Gastrocnemius medialis (tissue), 4 donors: Measurements from ENCODE around the gene PLCB1.

Experiments used
- POLR2A ChIP-seq, 2 donors: fragments of 450-650 bp; IDR thresholded peaks; one replicate each; pipeline ENCODE4 v1.6.1; 2017; ENCODE audit warnings: antibody characterized with exemption in 2 of 2, mild to moderate bottlenecking in 2 of 2, moderate library complexity in 2 of 2
- TF ChIP-seq, protein P1 (sequence below), 5 experiments: fragments of 450-650 bp in 3 of 5; fragments of 200-600 bp in 2 of 5; sonication (generic) in 2 of 5; IDR thresholded peaks in 4 of 5; conservative IDR thresholded peaks in 1 of 5; 1 replicate in 4 of 5; 2 replicates in 1 of 5; pipeline ENCODE4 v1.5.1; 2016 to 2019; ENCODE audit warnings: antibody characterized with exemption in 5 of 5, mild to moderate bottlenecking in 3 of 5, moderate library complexity in 3 of 5

DNA sequence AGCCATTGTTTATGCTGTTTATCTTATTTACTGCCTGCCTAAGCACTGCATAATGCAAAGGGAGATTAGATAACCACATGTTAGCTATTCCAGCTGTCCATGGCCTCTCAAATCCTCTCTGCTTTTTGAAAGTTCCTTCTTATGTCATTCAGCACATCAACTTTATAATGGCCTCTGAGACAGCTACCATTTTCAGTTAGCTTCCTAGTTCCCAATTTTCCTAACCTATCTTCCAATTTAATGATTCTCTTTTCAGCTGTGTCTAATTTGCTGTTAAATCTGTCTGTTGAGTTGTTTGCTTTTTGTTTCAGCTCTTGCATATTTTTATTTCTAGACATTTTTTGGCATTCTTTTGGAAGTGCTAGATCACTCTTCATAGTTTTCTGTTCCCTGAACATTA, 763.4 kb downstream of the PLCB1 start:
- no peak for TF ChIP-seq POLR2A (IDR thresholded peaks at IDR 0.05)
- TF ChIP-seq, protein P1, sequence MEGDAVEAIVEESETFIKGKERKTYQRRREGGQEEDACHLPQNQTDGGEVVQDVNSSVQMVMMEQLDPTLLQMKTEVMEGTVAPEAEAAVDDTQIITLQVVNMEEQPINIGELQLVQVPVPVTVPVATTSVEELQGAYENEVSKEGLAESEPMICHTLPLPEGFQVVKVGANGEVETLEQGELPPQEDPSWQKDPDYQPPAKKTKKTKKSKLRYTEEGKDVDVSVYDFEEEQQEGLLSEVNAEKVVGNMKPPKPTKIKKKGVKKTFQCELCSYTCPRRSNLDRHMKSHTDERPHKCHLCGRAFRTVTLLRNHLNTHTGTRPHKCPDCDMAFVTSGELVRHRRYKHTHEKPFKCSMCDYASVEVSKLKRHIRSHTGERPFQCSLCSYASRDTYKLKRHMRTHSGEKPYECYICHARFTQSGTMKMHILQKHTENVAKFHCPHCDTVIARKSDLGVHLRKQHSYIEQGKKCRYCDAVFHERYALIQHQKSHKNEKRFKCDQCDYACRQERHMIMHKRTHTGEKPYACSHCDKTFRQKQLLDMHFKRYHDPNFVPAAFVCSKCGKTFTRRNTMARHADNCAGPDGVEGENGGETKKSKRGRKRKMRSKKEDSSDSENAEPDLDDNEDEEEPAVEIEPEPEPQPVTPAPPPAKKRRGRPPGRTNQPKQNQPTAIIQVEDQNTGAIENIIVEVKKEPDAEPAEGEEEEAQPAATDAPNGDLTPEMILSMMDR (IDR thresholded peaks at IDR 0.05 in 4 of 5, conservative IDR thresholded peaks at IDR 0.05 in 1 of 5): no peak
